HG03342 (cell line): ENCODE results near the gene CEP85L.

ENCODE experiments used
- ATAC-seq: cut with Tn5 transposase; IDR thresholded peaks from one replicate; pipeline ENCODE4 v1.9.1; 2021; ENCODE audit warnings: mild to moderate bottlenecking, moderate library complexity; ENCODE audit not compliant: unreplicated experiment

The CEP85L gene

GRCh38 chr6:118546164-118546879 lies 105.1 kb downstream of the CEP85L start:
- no peak for ATAC-seq

GRCh38 chr6:118544105-118544504 lies 107.3 kb downstream of the CEP85L start:
- no peak for ATAC-seq

DNA sequence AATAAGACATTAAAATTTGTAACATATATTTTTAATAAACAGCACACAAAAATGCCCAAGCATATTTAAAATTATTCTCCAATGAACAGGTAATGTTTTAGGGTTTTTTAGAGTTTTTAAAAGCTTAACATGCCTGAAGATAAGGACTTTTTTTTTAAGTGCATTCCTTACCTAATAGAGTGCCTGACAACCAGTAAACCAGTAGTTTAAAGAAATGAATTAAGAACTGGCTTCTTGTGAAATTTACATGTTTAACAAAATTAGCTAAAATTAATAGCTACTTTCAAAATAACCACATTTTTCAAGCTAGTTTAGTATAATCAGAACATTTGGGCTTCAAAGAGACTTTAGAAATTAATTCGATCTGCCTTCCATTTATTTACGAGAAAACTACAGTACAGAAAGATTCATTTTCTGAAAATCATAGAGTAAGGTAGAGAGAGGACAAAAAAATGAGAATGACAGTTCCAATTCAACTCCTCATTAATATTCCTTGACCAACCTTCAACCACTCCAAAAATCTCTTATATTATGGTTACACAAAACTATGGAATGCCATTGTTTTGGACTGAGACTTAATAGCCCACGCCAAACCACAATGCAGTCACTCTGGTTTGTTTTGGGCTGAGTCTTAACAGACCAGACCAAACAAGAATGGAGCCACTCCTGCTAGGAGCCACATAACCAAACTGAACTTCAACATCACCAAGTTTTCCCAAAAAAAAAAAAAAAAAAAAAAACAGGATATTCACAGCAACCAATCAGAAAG lies 109.0 kb downstream of the CEP85L start:
- ATAC-seq = no peak

- ATAC-seq = no peak
These were observed 113.8 kb downstream of the CEP85L start for GRCh38 chr6:118537574-118537973.

- ATAC-seq = no peak
These were observed 114.9 kb downstream of the CEP85L start for GRCh38 chr6:118536478-118536877.

- no peak for ATAC-seq
These were observed 116.1 kb downstream of the CEP85L start for GRCh38 chr6:118535176-118535844.

- ATAC-seq = no peak
These were observed 120.4 kb downstream of the CEP85L start for GRCh38 chr6:118530942-118531341.

DNA sequence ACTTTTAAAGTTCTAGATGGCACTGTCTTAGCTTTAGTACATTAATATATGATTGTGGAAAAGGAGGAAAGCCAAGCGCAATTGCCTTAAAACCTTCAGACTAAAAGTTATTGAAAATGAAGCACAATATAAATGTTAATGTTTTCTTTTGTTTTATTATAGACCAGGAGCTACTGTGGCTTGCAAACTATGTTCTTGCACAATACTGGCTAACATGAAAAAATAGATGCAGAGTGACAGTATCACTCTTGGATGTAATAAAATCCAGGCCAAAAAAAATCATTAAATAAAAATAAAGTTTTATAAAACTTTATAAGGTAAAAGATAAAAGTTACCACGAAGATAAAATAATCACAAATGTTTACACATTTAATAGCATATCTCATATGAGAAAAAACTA lies 121.6 kb downstream of the CEP85L start:
- ATAC-seq = no peak

- no peak for ATAC-seq
These were observed 123.3 kb downstream of the CEP85L start for GRCh38 chr6:118528129-118528528.

DNA sequence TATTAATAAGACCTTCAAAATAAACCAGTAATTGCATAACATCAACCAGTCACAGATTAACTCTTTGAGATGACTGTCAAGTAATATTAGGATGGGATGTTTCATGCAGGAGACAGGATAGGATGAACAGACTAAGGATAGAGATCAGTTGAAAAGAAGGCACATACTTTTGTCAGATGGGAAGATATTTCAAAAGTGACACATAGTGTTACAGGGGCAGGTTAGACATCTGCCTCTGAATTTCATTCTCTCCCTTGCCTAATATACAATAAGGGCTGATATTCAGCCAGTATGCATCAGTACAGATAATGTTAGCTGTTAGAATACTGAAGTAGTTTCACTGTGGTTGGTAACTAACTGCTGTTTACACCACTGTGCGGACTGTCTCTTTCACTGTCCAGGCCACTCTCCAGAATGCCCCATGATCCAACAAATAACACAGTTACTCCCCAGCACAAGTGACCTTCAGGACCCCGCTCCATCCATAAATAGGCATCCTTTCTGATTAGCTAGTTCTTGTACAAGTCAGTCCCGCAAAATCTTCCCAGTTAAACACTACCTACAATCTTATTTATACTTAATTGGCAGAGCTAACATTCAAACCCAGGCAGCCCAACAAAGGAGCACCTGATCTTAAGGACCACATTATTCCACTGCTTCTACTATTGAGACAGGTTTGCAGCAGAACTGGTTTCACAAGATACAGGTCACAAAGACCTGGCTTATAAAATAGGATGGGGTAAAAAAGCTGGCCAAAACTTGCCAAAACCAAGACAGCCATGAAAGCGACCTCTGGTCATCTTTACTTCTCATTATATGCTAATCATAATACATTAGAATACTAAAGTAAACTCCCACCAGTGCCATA lies 125.2 kb downstream of the CEP85L start:
- no peak for ATAC-seq

- ATAC-seq = no peak
These were observed 126.7 kb downstream of the CEP85L start for GRCh38 chr6:118524686-118525085.

DNA sequence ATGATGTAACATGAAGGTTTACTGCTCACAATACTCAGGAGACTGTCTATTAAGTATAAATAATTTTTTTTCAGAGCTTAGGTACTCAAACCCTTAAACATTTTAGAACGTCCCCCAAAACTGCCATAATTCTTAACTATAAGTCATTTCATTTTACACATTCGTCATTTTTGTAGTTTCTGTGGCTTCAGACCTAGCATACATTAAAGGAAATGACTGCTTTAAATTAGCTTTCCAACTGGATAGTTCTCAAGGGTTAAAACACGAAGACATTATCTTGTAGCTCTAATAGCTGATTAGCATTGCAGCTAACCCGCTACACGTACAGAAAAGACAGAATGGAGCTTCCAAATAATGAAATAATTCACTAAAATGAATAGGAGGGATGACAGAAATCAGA lies 128.2 kb downstream of the CEP85L start:
- no peak for ATAC-seq

GRCh38 chr6:118522422-118522821 lies 129.0 kb downstream of the CEP85L start:
- no peak for ATAC-seq

DNA sequence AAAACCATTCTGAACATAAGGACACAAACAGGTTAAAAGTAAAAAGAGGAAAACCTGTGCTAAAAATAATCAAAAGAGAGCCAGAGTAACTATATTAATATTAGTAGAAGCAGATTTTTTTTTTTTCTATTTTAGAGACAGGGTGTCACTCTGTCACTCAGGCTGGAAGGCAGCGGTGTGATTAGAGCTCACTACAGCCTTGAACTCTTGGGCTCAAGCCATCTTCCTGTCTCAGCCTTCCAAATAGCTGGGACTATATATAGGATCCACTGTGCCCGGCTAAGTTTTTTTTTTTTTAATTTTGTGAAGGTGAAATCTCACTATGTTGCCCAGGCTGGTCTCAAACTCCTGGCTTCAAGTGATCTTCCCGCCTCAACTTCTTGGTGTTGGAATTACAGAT lies 136.7 kb downstream of the CEP85L start:
- ATAC-seq = no peak

DNA sequence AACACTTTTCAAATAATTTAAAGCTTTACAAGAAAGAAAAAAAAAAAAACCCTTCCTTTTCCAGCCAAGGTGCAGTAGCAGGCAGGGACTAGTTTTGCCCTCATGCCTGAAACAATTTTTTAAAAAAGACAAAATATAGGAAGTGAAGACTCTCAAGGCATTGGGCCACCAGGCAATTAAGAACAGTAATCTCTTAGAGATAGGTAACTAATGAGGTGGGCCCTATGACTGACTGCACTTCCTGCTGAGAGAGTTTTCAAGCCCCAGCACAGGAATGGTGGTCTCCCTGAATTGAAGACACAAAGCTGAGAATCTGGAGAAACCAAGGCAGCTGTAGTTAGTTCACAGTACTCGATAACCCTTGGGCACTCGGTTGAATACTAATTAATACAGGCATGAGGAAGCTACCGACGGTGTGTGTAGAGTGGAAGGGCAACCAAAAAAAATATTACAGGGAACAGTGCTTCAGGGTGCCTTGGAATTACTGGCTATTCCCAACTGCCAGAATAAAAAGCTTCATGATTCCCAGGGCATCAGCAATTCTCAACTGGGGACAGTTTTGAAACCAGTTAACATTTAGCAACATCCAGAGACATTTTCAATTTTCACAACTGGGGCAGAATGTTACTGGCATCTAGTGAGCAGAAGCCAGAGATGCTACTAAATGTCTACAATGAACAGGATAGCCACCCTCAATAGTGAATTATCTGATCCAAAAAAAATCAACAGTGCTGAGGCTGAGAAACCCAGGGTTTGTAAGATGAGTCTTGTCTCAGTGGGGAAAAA lies 139.3 kb downstream of the CEP85L start:
- ATAC-seq = no peak

GRCh38 chr6:118509009-118509617 lies 142.3 kb downstream of the CEP85L start:
- ATAC-seq = no peak

- no peak for ATAC-seq
These were observed 143.8 kb downstream of the CEP85L start for GRCh38 chr6:118507636-118508035.

GRCh38 chr6:118506071-118506638 lies 145.2 kb downstream of the CEP85L start:
- ATAC-seq = no peak

DNA sequence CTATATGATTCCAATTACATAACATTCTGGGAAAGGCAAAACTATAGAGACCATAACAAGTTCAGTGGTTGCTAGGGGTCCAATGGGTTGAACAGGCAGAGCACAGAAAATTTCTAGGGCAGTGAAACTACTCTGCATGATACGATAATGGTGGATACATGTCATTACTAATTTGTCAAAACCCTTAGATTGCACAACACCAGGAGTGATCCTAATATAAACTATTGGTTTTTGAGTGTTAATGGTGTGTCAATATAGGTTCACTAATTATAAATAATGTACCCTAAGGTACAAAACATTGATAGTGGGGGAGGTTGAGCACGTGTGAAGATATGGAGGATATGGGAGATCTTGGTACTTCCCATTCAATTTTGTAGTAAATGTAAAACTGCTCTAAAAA lies 145.7 kb downstream of the CEP85L start:
- ATAC-seq = no peak
